GM19467 (cell line): ENCODE measurements around the gene RESF1.
A peak's percentile ranks its signal among the peaks of the same experiment; 100 is the strongest.
"Not testable (repeated sequence)": the region's sequence is repeated elsewhere in the genome, so short reads cannot be mapped to it uniquely, and the experiment has no call there.

ENCODE experiments used
- ATAC-seq: cut with Tn5 transposase; IDR thresholded peaks from one replicate; pipeline ENCODE4 v1.9.1; 2021; ENCODE audit warnings: mild to moderate bottlenecking, moderate library complexity; ENCODE audit not compliant: unreplicated experiment

Gene RESF1, protein sequence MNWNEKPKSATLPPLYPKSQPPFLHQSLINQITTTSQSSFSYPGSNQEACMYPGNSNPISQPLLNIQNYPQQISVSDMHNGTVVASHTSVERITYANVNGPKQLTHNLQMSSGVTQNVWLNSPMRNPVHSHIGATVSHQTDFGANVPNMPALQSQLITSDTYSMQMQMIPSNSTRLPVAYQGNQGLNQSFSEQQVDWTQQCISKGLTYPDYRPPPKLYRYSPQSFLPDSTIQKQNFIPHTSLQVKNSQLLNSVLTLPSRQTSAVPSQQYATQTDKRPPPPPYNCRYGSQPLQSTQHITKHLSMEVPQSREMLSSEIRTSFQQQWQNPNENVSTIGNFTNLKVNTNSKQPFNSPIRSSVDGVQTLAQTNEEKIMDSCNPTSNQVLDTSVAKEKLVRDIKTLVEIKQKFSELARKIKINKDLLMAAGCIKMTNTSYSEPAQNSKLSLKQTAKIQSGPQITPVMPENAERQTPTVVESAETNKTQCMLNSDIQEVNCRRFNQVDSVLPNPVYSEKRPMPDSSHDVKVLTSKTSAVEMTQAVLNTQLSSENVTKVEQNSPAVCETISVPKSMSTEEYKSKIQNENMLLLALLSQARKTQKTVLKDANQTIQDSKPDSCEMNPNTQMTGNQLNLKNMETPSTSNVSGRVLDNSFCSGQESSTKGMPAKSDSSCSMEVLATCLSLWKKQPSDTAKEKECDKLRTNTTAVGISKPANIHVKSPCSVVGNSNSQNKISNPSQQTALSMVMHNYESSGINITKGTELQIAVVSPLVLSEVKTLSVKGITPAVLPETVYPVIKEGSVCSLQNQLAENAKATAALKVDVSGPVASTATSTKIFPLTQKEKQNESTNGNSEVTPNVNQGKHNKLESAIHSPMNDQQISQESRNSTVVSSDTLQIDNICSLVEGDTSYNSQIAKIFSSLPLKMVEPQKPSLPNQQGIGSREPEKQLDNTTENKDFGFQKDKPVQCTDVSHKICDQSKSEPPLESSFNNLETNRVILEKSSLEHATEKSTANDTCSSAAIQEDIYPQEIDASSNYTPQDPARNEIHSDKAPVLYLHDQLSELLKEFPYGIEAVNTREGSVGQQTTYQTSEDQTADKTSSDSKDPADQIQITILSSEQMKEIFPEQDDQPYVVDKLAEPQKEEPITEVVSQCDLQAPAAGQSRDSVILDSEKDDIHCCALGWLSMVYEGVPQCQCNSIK (N-terminal part only)

DNA sequence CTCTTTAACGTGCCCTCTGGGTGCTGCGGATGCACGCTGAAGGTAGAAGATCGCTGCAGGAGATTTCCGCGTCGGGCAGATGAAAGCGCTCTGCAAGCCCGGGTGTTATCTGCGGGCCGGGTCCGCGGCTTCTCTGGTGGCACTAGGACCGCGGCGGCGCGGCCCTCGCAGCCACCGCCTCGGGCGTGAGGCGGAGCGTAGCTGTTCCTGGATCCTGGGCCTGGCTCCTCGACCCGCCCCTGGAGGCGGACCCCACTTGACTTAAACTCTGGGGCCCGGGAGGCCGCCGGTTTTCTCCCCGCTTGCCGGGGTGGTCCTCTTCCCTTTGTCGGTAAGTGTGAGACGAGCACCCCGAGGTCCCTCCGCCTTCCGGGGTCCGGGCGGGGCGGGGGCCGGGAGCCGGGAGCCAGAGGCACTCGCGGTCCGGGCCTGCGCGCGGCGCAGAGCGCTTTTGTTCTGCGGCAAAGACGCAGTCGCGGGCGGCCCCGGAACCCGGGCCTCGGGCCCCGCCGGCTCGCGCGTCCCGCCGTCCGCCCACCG lies at the start of gene RESF1:
Gene RESF1, plus strand, starts transcription at position 255 of the 540 bp plus-strand sequence. CDS start 21,541 bp downstream, outside the sequence.
- ATAC-seq, result peak; percentile 92

DNA sequence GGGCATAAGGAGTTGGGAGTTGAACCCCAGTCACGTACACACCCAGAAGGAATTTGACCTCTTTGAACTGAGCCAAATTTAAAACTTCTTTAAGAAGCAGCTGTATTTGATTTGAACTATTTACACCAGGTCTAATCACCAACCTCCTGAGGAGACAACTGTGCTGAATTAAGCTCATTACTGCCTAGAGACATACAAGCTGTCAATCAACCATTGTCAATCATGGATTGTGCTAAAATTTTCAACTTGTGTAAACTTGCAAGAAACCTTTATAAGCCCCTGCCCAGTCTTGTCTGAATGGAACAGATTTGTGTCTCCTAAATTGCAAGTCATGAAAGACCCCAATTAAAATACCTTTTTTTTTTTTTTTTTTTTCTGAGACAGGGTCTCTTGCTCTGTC lies 44.3 kb upstream of the RESF1 start:
- no peak for ATAC-seq

DNA sequence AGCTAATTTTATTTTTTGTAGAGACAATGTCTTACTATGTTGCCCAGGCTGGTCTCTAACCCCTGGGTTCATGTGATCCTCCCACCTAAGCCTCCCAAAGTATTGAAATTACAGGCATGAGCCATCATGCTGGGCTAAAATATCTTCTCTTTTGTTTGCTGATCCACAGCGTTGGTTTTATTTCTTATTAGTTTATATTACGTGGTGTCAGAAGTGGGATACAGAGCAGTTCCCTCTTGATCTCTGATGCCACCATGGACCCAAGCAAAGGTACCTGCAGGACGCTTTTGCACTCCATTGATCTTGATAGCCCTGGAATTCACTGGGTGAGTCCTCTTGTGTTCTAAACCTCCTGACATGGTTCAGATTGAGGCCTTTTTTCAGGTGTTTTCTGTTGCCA lies 43.8 kb upstream of the RESF1 start:
- ATAC-seq, result no peak

DNA sequence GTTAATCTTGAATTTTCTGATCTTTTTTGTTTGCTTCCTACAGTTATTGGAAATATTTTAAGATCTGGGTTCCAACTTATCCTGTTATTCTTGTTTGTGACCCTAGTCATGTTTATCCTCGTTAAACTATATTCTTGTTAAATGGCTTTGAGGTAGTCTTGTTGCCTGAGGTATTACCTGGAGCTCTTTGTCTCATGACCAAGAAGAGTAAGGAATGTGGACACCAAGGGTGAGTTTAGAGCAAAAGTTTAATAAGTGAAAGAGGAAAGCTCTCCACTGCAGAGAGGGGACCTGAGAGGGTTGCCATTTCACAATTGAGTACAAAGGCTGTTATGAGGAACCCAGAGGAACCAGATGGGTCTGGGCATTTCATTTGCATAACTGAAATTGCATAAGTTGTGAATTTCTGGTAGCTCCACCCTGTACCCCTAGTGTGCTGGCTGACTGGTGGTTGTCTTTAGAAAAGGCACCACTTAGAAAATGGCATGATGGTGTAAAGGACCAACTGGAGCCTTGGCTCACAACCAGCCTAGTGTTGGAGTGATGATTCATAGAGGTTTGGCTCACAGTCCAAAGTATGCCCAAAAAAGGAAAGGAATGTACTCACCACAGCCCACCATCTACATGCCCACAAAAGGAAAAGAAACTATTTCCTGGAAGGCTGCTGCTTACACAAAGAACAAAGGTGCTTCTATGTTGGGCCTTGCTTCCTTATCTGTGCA lies 36.7 kb upstream of the RESF1 start:
- no peak for ATAC-seq

DNA sequence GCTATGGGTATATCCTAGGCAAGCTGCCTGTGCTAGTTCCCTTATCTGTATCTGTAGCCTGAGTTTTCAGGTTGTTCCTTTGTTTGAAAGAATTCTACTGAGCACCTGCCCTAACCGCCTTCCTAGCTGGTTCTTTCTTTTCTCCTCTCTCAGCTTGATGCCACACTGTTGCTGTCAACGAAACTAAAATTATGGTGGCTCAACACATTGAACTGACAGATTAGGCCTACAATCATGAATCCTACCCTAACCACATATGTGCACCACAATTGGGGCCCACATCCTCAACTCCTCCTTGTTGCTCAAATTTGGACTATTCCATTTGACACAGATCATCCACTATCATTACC lies 36.2 kb upstream of the RESF1 start:
- ATAC-seq, result no peak

DNA sequence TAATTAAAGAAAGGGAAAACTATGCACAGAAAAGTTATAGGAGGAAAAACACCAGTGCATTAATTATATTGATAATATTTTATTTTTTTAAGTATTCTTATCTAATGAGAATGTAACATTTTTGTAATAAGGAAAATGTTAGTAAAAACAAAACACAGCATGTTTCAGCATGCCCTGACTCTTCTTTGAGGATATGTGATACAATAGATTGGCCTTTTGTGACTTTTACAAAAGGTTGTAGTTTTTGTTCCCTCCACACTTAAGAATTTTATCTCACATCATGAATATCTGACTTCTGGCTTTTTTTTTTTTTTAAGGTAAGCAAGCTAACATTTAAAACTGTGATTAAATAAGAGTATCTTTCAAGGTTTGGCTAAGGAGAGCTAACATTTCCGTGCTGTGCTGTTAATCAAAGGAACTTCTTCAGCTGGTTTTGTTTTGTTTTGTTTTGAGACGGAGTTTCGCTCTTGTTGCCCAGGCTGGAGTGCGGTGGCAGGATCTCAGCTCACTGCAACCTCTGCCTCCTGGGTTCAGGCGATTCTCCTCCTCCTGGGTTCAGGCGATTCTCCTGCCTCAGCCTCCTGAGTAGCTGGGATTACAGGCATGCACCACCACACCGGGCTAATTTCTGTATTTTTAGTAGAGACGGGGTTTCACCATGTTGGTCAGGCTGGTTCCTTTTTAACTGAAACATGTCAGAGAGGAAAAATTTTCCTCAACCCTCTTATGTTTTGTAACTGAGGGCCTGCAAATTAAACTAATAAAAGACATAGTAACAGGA lies 30.8 kb upstream of the RESF1 start:
- ATAC-seq, result no peak

DNA sequence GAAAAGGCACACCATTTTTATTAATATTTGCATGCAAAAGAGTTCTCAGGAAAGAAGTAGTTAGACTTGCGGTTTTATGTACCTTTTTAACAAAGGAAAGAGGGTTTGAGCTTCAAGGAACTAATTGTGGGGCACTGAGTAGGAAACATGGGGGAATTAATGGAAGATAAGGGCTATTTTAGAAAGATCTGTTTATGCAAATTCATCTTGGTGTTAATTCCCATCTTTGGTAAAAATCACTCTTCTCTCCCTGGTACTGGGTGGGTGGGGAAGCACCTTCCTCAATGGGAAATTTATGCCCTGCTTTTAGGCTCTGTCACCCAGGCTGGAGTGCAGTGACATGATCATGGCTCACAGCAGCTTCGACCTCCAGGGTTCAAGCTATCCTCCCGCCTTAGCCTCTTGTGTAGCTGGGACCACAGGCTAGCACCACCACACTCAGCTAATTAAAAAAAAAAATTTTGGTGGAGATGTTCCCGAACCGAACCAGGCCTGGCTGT lies 30.1 kb upstream of the RESF1 start:
- no peak for ATAC-seq

DNA sequence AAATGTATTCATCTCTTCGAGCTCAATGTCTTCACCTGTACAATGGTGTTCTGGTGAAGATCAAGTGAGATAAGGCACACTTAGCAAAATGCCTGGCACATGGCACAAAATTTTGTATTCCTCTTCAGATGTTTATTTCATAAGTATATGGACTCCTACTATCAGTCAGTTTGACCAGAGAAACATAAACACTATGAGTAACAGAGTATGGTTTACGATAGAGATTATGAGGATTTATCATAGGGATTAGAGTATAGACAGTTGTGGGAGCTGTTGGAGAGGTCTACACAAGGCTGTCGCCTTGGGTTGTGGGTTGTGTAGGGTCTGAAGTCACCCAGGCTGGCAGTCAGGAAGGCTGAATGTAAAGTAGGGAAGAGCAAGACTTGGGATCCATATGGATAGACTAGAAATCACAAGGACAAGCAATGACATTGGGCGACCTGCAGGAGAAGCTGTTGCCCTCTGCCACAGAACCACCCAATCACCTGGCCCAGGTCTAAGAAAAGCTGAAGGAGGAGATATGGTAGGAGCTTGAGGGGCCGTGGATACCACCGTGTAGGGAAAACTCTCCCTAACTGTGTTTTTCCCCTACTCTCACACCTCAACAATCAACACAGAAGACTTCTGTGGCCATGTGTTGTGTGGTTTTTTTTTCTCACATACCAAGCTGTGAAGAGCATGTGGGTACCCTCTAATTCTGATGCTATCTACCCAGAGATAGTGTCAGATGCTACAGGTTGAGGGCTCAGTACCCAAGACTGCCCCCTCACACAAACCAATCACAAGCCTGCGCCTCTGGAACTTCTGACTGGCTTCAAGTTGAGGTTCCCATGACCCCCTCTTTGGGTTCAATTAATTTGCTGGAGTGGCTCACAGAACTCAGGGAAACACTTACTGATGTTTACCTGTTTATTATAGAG lies 27.2 kb upstream of the RESF1 start:
- ATAC-seq, result no peak

DNA sequence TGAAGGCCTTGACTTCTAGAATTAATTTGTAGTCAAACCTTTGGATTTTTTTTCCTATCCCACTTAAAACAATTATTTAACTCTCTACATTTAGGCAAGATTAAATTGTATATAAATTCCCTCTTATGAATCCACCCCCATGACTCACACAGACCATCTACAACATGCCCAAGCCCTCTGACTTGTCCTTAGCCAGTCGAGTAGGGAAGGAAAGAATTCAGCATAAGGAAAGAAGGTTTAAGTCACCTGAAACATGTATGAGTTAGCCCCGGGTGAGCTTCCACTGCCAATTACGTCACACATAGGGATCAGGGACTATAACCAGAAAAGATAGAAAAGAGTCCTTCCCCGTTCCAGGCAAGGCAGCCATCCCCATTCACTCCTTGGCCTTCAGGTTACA lies 14.9 kb upstream of the RESF1 start:
- ATAC-seq, result no peak

DNA sequence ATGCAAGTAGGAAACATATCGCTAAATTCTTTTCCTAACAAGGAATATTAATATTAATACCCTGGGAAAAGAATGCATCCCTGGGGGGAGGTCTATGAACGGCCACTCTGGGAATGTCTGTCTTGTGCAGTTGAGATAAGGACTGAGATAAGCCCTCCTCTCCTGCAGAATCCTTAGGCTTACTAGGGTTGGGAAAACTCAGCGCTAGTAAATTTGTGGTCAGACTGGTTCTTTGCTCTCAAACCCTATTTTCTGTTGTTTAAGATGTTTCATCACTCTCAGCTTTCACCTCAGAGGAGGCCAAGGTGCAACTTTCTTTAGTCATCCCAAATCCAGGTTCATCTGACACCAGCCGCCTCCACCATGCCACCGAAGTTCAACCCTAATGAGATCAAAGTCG lies 11.2 kb upstream of the RESF1 start:
- no peak for ATAC-seq

DNA sequence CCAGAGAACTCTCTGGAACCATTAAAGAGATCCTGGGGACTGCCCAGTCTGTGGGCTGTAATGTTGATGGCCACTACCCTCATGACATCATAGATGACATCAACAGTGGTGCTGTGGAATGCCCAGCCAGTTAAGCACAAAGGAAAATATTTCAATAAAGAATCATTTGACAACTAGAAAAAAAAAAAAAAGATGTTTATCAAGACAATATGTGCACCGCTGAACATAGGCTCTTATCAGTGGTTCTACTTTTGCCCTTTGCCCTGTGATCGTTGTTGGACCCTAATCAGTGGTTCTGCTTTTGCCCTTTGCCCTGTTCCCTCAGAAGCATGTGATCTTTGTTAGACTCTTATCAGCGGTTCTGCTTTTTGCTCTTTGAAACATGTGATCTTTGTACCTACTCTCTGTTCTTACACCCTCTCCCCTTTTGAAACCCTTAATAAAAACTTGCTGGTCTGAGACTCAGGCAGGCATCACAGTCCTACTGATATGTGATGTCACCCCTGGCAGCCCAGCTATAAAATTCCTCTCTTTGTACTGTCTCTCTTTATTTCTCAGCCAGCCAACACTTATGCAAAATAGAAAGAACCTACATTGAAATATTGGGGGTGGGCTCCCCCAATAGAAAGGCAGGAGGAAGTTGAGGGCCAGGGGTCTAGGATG lies 10.4 kb upstream of the RESF1 start:
- not testable (repeated sequence) for ATAC-seq

DNA sequence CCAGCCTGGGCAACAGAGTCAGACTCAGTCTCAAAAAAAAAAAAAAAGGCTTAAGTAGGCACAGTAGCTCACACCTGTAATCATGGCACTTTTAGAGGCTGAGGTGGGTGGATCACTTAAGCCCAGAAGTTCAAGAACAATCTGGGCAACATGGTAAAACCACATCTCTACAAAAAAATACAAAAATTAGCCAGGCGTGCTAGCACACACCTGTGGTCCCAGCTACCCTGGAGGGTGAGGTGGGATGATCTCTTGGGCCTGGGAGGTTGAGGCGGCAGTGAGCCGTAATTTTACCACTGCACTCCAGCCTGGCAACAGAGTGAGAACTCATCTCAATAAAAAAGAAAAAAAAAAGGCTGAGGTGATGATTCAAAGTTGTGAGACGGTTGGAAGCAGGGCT lies 9.1 kb upstream of the RESF1 start:
- no peak for ATAC-seq

DNA sequence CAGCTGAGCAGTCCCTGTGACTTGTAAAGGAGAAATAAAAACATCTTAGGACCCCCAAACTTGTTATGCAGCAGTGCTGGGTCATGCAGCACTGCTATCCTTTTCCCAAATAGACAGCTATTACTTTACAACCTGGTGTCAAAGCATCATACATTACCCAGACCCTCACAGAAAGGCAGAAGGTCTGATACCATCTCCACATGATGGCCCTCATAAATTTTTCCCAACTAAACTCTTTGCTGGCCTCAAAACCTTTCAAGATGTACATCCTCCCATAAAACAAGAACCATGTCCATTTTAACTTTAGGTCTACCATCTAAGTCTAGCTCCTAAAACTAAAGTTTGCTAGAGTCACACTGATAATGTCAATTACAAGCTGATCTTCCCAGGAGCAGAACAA lies 8.7 kb upstream of the RESF1 start:
- no peak for ATAC-seq

DNA sequence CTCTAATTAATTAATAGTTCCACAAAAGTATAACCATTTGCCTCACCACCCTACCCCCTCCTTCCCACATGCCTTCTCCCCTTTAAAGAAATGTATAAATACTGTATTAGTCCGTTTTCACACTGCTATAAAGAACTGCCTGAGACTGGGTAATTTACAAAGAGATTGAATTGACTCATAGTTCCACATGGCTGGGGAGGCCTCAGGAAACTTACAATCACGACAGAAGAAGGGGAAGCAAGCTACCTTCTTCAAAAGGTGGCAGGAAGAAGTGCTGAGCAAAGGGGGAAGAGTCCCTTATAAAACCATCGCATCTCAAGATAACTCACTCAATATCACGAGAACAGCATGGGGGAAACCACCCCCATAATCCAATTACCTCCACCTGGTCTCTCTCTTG lies 8.2 kb upstream of the RESF1 start:
- ATAC-seq, result no peak

DNA sequence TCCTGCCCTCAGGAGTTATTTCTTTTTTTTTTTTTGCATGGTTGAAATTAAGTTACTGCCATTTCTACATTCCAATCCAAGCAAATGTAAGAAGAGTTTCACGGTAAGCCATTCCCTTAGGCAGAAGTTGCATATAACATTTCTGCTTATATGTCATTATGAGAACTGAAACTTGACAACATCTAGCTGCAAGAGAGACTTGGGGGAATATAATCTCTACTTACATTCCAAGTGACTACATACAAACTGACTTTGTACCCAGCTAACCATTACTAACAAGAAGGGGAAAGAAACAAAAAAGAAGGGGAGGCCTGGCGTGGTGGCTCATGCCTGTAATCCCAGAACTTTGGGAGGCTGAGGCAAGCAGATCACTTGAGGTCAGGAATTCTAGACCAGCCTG lies 7.3 kb upstream of the RESF1 start:
- ATAC-seq, result no peak

DNA sequence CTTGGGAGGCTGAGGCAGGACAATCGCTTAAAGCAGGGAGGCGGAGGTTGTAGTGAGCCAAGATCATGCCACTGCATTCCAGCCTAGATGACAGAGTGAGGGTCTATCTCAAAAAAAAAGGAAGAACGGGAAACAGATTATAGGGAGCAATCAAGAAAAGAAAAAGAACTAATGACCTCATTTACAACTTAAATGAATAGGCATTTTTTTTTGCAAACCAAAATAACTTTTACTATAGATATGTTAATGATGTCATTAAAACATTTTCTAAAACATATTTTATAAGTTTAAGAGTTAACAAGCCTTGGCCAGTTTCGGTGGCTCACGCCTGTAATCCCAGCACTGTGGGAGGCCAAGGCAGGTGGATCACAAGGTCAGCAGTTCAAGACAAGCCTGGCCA lies 6.8 kb upstream of the RESF1 start:
- no peak for ATAC-seq

DNA sequence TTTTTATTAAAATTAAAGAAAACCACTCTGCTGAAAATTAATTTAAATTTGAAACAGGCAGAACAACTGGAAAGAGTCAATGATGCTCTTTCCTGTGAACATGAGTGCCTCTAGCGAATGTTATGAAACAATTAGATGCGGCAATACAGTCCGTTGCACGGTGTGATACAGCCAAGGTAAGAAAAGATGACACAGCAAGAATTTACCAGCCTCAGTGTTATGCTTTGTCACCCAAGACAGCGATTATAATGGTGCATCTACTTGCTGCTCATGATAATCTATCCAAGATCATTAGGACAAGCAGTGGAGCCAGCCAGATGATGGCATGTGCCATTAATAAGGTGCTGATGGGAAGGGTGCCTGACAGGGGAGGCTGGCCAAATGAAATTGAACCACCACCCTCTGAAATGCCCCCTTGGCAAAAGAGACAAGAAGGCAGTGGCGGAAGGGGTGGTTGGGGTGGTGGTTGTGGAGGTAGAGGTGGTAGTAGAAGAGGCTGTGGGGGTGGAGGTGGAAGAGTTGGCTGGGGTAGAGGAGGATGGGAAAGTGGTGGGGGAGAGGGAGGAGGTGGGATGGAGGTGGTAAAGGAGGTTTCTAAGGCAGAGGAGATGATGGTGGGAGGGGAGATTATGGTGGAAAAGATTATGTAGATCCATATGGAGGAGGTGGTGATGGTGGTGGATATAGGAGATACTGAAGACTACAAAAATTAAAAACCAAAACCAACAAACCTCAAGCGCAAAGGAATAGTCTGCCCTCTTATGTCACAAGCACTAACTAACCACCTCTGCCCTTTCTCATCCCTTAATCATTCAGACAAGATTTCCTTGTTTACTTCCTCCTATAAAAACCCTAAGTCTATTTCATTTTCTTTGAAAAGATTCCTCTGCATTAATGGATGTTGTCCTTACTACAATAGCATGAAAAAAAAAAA lies 4.0 kb upstream of the RESF1 start:
- no peak for ATAC-seq
